ENCODE measurements around the gene USP32.

Gene USP32

DNA sequence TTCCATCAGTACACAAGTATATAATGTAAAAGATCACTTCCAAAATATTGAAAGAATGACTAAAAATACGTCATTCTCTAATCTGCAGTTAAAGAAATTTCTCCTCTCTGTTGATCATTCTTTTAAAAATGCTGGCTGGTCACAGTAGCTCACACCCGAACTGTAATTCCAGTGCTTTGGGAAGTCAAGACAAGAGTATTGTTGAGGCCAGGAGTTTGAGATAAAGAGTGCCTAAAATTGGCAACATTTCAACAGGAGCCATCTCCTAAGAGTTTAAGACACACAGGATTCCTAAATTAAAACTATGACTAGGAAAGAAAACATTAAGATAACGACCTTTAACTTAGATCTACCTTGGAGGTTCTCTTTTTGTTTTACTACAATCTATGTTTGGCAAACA is 4.5 kb upstream of the USP32 start:
- FAIRE-seq (no peak), DNase-seq (ENCODE audit: insufficient read length, low spot score) (no peak)
- TF ChIP-seq, protein P1, sequence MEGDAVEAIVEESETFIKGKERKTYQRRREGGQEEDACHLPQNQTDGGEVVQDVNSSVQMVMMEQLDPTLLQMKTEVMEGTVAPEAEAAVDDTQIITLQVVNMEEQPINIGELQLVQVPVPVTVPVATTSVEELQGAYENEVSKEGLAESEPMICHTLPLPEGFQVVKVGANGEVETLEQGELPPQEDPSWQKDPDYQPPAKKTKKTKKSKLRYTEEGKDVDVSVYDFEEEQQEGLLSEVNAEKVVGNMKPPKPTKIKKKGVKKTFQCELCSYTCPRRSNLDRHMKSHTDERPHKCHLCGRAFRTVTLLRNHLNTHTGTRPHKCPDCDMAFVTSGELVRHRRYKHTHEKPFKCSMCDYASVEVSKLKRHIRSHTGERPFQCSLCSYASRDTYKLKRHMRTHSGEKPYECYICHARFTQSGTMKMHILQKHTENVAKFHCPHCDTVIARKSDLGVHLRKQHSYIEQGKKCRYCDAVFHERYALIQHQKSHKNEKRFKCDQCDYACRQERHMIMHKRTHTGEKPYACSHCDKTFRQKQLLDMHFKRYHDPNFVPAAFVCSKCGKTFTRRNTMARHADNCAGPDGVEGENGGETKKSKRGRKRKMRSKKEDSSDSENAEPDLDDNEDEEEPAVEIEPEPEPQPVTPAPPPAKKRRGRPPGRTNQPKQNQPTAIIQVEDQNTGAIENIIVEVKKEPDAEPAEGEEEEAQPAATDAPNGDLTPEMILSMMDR (IDR thresholded peaks at IDR 0.05; ENCODE audit: insufficient read depth, missing control alignments): no peak

DNA sequence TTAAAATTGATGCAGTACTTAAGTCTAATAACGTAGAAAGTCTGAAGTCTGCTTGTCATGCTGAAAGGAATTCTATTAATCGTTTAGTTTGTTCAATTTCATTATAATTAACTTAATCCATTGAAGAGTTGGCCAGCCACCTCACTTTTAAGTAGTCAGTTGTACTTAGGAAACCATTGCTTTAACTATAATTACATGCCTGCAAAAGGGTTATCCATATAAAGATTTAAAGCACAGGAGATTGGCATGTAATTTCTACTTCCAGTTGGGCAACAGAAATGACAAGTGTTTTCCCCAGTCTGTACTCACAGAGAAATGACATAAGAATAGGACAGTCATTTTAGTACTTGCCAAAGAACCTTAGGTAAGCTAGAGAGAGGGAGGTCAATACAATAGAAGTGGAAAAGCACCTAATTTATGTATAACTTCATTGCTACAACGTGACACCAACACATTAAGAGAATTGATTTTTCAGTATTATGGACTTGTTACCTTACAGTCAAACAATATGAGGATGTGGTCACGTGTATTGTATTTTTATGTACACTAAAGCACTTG is 3.7 kb upstream of the USP32 start:
- TF ChIP-seq, protein P1 (IDR thresholded peaks at IDR 0.05; ENCODE audit: insufficient read depth, missing control alignments): no peak
- FAIRE-seq (no peak), DNase-seq (ENCODE audit: insufficient read length, low spot score) (no peak)

DNA sequence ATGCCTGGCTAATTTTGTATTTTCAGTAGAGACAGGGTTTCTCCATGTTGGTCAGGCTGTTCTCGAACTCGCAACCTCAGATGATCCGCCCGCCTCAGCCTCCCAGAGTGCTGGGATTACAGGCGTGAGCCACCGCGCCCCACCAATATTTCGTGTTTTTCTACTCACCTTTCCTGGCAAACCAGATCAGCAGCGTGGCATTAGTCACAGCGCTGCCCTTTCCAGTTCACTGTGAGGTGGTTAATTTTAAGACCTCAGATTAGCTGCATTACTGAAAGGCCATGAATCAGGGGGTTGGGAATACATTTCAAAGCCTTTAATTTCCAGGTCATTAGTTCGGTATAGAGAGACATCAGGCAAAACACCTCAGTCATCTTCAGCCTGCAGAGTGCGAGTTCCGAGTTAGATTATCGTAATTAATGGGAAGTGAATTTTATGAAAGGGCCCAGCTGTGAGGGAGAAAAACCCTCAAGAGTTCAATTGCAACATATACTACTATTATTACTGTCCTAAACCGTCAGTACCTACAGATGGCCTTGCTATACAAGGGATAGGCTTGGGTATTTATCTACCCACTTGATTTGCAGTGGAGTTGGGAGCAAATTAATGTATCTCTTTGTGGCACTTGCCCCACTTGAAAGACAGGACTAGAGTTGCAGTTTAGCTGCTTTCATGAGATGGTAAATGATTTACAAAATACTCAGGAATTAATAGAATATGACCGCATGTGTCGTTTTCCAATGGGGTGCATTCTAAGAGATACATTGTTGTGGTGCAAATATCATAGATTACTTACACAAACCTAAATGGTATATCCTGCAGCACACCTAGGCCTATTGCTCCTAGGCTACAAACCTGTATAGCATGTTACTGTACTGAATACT is 2.1 kb upstream of the USP32 start:
- FAIRE-seq (no peak), DNase-seq (ENCODE audit: insufficient read length, low spot score) (no peak)
- TF ChIP-seq, protein P1 (IDR thresholded peaks at IDR 0.05; ENCODE audit: insufficient read depth, missing control alignments): no peak

DNA sequence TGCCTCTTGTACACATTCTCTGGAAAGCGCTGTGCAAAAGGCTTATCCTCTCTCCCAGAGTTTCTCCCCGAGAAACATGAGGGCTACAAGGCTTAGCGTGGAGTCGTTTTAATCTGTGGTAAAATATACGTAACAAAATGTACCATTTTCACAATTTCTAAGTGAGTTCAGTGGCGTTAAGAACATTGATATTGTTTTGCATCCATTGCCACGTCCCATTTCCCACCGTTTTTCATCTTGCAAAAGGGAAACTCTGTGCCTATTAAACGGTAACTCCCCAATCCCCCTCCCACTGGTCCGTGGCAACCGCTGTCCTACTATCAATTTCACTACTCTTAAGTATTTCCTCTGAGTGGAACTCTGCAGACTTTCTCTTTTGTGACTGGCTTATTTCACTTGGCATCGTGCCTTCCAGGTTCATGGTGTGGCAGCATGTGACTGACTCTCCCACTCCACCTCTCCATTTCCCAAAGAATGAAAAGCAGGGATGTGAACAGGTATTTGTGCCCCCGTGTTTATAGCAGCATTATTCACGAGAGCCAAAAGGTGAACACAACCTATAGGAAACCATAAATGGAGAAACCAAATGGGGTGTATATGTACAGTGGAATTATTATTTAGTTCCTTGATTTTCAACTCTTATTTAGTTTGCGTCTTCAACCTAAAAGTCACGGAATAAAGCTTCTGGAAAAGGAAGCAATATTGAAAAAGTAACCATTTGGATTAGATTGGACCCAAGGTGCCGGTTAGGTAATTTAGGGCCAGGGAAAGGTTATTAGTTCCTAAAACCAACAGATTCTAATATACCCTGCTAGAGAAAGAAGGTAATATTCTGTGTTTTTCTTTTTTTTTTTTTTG is 1.1 kb upstream of the USP32 start:
- no peak for FAIRE-seq
- DNase-seq (ENCODE audit: insufficient read length, low spot score): no peak
- TF ChIP-seq, protein P1 (IDR thresholded peaks at IDR 0.05; ENCODE audit: insufficient read depth, missing control alignments): no peak

DNA sequence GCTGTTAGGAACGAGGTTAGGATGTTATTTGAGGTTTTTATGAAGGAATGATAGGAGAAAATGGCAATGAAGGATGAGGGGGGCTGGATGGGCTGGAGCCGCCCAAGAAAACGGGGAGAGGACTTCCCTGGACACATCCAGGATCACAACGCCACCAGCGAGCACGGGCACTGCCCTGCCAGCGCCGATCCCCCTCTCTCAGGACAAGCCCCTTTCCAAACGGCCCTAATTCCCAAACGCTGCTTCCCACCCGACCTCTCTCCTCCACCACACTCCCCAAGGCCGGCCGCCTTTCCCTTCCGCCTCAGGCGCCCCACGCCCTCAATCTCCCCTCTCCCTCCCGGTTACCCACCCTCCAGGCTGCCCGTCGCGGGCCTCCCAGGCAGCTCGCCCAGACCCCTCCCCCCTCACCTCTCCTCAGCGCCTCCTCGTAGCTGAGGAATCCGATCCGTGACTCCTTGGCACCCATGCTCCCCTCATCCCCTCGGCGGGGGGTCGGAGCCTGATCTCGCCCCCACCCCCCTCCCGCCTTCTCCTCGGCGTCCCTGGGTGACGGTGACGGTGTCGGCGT is 377 bp downstream of the USP32 start:
- TF ChIP-seq, protein P1 (IDR thresholded peaks at IDR 0.05; ENCODE audit: insufficient read depth, missing control alignments): no peak
- FAIRE-seq (no peak), DNase-seq (ENCODE audit: insufficient read length, low spot score) (peak; percentile 47)

DNA sequence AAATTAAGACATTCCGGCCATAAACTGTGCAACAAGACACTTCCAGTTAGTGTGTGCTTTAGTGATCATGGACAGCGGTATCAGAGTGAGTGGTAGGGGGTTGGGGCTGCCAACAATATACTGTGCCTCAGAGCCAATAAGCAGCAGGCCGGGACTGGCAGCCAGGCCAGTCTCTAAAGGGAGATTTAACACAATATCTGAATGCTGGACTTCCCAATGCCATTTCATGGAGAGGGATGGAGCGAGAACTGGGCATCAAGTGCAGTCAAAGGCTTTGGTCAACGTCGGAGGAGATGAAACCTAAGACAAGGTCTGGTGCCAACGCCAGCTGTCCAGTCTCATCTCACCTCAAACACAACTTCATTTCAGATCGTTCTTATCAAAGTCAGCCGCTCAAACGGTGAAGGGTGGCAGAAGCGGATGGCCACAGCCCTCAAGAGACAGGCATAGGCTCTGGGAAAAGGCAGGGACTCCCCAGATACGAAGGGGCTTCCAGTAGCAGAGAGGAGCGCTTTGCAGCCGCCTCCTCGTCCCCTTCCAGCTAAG is 935 bp downstream of the USP32 start:
- TF ChIP-seq, protein P1 (IDR thresholded peaks at IDR 0.05; ENCODE audit: insufficient read depth, missing control alignments): no peak
- DNase-seq (ENCODE audit: insufficient read length, low spot score) (no peak), FAIRE-seq (no peak)
